ENCODE results near the gene MYRIP.

MYRIP gene

DNA sequence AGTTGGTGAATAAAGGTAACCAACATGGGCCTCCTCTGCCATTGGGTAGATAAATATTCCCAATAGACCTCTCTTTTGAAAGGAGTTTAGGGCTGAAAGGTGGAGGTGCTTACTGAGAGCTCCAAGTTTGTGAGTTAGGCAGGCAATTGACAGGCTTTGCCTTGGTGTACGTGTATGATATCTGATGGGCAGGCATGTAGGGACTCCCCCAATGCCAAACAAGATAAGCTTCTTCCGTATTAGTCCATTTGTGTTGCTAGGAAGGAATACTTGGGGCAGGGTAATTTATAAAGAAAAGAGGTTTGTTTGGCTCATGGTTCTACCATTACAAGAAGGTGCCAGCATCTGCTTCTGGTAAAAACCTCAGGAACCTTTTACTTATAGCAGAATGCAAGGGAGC is 339.4 kb downstream of the MYRIP start:
- no peak for TF ChIP-seq ZNF70 (CRISPR knock-in tag; IDR thresholded peaks at IDR 0.05)
- TF ChIP-seq SNAI2 (CRISPR knock-in tag; IDR thresholded peaks at IDR 0.05), result no peak
- TF ChIP-seq PPARA (CRISPR knock-in tag; IDR thresholded peaks at IDR 0.05; ENCODE audit: borderline replicate concordance), result no peak
- TF ChIP-seq CSDC2 (CRISPR knock-in tag; IDR thresholded peaks at IDR 0.05), result no peak
- TF ChIP-seq, protein P1, sequence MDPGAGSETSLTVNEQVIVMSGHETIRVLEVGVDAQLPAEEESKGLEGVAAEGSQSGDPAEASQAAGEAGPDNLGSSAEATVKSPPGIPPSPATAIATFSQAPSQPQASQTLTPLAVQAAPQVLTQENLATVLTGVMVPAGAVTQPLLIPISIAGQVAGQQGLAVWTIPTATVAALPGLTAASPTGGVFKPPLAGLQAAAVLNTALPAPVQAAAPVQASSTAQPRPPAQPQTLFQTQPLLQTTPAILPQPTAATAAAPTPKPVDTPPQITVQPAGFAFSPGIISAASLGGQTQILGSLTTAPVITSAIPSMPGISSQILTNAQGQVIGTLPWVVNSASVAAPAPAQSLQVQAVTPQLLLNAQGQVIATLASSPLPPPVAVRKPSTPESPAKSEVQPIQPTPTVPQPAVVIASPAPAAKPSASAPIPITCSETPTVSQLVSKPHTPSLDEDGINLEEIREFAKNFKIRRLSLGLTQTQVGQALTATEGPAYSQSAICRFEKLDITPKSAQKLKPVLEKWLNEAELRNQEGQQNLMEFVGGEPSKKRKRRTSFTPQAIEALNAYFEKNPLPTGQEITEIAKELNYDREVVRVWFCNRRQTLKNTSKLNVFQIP (CRISPR knock-in tag; IDR thresholded peaks at IDR 0.05; ENCODE audit: borderline replicate concordance, low read depth), result no peak
- TF ChIP-seq, protein P2, sequence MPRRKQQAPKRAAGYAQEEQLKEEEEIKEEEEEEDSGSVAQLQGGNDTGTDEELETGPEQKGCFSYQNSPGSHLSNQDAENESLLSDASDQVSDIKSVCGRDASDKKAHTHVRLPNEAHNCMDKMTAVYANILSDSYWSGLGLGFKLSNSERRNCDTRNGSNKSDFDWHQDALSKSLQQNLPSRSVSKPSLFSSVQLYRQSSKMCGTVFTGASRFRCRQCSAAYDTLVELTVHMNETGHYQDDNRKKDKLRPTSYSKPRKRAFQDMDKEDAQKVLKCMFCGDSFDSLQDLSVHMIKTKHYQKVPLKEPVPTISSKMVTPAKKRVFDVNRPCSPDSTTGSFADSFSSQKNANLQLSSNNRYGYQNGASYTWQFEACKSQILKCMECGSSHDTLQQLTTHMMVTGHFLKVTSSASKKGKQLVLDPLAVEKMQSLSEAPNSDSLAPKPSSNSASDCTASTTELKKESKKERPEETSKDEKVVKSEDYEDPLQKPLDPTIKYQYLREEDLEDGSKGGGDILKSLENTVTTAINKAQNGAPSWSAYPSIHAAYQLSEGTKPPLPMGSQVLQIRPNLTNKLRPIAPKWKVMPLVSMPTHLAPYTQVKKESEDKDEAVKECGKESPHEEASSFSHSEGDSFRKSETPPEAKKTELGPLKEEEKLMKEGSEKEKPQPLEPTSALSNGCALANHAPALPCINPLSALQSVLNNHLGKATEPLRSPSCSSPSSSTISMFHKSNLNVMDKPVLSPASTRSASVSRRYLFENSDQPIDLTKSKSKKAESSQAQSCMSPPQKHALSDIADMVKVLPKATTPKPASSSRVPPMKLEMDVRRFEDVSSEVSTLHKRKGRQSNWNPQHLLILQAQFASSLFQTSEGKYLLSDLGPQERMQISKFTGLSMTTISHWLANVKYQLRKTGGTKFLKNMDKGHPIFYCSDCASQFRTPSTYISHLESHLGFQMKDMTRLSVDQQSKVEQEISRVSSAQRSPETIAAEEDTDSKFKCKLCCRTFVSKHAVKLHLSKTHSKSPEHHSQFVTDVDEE (CRISPR knock-in tag; IDR thresholded peaks at IDR 0.05), result no peak
- no peak for ATAC-seq

DNA sequence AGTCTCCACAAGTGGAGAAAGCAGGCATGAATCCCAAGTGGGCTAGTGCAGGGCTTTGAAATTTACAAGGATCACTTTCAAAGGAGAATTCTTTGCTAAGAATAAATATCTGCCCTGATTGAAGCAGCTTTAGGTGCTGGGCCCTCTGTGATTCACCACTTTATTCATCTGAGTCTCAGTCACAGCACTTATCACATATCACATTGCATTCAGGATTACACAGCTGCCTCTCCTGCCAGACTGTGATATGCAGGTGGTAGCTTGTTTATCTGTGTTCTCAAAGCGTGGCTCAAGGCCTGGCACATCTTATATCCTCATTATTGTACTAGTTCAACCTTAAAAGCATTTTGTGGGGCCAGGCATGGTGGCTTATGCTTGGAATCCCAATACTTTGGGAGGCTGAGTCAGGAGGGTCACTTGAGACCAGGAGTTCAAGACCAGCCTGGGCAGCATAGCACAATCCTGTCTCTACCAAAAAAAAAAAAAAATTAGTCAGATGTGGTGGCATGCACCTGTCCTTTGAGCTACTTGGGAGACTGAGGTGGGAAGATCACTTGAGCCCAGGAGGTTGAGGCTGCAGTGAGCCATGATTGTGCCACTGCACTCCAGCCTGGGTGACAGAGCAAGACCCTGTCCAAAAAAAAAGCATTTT is 343.2 kb downstream of the MYRIP start:
- TF ChIP-seq, protein P3, sequence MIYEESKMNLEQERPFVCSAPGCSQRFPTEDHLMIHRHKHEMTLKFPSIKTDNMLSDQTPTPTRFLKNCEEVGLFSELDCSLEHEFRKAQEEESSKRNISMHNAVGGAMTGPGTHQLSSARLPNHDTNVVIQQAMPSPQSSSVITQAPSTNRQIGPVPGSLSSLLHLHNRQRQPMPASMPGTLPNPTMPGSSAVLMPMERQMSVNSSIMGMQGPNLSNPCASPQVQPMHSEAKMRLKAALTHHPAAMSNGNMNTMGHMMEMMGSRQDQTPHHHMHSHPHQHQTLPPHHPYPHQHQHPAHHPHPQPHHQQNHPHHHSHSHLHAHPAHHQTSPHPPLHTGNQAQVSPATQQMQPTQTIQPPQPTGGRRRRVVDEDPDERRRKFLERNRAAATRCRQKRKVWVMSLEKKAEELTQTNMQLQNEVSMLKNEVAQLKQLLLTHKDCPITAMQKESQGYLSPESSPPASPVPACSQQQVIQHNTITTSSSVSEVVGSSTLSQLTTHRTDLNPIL (CRISPR knock-in tag; IDR thresholded peaks at IDR 0.05; ENCODE audit: low read depth), result no peak
- TF ChIP-seq, protein P2 (CRISPR knock-in tag; IDR thresholded peaks at IDR 0.05), result no peak
- TF ChIP-seq ARNTL (CRISPR knock-in tag; IDR thresholded peaks at IDR 0.05; ENCODE audit: borderline replicate concordance, low read depth) (no peak), ZFP3 (CRISPR knock-in tag; IDR thresholded peaks at IDR 0.05) (no peak), ZC3H10 (CRISPR knock-in tag; IDR thresholded peaks at IDR 0.05) (no peak), ZNF8 (CRISPR knock-in tag; IDR thresholded peaks at IDR 0.05) (no peak)
- ATAC-seq, result no peak

DNA sequence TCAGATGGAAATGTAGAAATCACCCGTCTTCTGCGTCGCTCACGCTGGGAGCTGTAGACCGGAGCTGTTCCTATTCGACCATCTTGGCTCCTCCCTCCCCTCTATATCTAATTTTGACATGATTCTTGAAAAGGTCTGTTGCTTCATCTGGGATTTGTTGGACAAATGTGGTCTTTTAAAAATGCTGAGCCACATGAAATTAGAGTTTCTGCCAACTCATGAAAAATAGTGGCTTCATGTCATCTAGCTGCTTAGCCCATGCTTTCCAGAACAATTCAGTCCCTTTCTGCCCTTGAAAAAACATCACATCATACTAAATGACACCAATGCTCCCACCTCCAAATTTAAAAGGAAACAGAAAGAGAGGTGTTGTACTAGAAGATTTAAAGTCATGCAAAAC is 351.5 kb downstream of the MYRIP start:
- TF ChIP-seq ZNF70 (CRISPR knock-in tag; IDR thresholded peaks at IDR 0.05) (no peak), TOX (CRISPR knock-in tag; IDR thresholded peaks at IDR 0.05; ENCODE audit: borderline replicate concordance) (no peak), ZNF565 (CRISPR knock-in tag; conservative IDR thresholded peaks at IDR 0.05; ENCODE audit: low read depth) (no peak), RARB (CRISPR knock-in tag; IDR thresholded peaks at IDR 0.05) (no peak), ZFP3 (CRISPR knock-in tag; IDR thresholded peaks at IDR 0.05) (no peak), OSR1 (CRISPR knock-in tag; IDR thresholded peaks at IDR 0.05) (no peak), GLIS3 (CRISPR knock-in tag; IDR thresholded peaks at IDR 0.05) (no peak), SNAI2 (CRISPR knock-in tag; IDR thresholded peaks at IDR 0.05) (no peak), PPARA (CRISPR knock-in tag; IDR thresholded peaks at IDR 0.05; ENCODE audit: borderline replicate concordance) (no peak)
- TF ChIP-seq, protein P3 (CRISPR knock-in tag; IDR thresholded peaks at IDR 0.05; ENCODE audit: low read depth), result no peak
- TF ChIP-seq, protein P2 (CRISPR knock-in tag; IDR thresholded peaks at IDR 0.05), result no peak
- TF ChIP-seq, protein P4, sequence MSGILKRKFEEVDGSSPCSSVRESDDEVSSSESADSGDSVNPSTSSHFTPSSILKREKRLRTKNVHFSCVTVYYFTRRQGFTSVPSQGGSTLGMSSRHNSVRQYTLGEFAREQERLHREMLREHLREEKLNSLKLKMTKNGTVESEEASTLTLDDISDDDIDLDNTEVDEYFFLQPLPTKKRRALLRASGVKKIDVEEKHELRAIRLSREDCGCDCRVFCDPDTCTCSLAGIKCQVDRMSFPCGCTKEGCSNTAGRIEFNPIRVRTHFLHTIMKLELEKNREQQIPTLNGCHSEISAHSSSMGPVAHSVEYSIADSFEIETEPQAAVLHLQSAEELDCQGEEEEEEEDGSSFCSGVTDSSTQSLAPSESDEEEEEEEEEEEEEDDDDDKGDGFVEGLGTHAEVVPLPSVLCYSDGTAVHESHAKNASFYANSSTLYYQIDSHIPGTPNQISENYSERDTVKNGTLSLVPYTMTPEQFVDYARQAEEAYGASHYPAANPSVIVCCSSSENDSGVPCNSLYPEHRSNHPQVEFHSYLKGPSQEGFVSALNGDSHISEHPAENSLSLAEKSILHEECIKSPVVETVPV (CRISPR knock-in tag; IDR thresholded peaks at IDR 0.05), result no peak
- ATAC-seq, result no peak
